ENCODE results near the gene FYCO1.

DNA sequence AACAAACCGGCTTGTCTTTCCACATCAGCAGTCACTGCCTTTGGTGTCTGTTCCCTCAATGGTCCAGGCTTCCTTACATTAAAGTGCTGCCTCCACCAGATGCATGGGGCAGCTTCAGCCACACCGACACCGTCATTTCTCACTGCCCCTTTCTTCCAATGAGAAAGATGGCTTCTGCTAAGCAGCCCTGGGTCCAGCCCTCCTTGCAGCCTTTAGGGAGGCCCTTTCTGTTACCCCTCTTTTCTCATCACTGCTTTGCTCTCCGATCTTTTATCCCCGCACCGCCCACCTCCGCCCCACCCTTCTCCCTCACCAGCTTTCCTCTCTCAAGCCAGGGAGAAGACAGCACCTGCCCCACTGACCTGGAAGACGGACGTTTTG, 80.6 kb downstream of the FYCO1 start:
- TF ChIP-seq, protein P1, sequence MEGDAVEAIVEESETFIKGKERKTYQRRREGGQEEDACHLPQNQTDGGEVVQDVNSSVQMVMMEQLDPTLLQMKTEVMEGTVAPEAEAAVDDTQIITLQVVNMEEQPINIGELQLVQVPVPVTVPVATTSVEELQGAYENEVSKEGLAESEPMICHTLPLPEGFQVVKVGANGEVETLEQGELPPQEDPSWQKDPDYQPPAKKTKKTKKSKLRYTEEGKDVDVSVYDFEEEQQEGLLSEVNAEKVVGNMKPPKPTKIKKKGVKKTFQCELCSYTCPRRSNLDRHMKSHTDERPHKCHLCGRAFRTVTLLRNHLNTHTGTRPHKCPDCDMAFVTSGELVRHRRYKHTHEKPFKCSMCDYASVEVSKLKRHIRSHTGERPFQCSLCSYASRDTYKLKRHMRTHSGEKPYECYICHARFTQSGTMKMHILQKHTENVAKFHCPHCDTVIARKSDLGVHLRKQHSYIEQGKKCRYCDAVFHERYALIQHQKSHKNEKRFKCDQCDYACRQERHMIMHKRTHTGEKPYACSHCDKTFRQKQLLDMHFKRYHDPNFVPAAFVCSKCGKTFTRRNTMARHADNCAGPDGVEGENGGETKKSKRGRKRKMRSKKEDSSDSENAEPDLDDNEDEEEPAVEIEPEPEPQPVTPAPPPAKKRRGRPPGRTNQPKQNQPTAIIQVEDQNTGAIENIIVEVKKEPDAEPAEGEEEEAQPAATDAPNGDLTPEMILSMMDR (IDR thresholded peaks at IDR 0.05; ENCODE audit: low read depth, low read length), result no peak
- TF ChIP-seq EZH2phosphoT487 (IDR thresholded peaks at IDR 0.05; ENCODE audit: low read depth), result no peak
